ENCODE results near the gene KHDRBS2. TPM values are rescaled to one million over a fixed set of nuclear protein-coding genes. Genes with fewer than 3 reads are reported as not detected.
A peak's percentile ranks its signal among the peaks of the same experiment; 100 is the strongest.

The KHDRBS2 gene
- total RNA-seq, 1 experiment from 2014 or later = 2.7 TPM

DNA sequence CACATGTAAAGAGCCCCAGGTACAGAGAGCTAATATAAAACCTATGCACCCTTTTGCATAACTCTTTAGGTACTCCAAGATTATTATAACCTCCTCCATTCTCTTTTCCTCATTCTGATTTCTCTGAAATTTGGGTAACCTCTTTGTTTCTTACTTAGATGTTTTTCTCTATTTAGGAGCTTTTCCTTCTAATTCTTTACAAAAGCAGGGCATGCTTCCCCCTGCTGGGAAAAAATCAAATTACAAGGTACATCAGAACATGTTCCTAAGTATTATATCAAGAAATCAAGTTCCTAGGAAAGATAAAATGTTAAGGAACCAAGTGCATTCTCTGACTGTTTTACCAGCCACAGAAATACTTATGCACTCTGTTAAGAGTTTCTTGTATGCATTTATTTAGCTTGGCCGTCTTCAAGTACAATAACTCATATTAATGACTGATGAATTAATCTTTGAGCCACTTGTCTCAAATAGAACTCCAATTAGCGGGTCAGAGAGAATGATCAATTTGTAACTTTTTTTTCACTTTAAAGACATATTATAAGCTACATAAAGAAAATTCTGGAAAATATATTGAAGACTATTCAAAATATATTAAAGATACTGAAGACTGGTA, 2.1 kb downstream of the KHDRBS2 start:
- Histone ChIP-seq H3K4ac (ENCODE audit: low read depth, low read length) (no peak overlapping the region), H2BK20ac (ENCODE audit: low read depth, low read length, poor library complexity, severe bottlenecking) (no peak overlapping the region), H3K9me3 (ENCODE audit: control insufficient read depth, low read depth, low read length) (no peaks in the 10 kb centered on the region), H3K23ac (ENCODE audit: insufficient read length, low read depth, low read length) (no peak overlapping the region), H2BK5ac (ENCODE audit: insufficient read length, low read length) (no peak overlapping the region), H3K79me1 (ENCODE audit: insufficient read depth, low read depth, low read length, poor library complexity, severe bottlenecking) (no peaks in the 10 kb centered on the region), H2BK15ac (ENCODE audit: low read depth, low read length) (no peak overlapping the region), H3T11ph (ENCODE audit: low read length) (no peak overlapping the region), H4K91ac (ENCODE audit: insufficient read length, low read depth, low read length) (no peak overlapping the region), H3K18ac (ENCODE audit: insufficient read length, low read depth, low read length) (no peak overlapping the region), H3K4me2 (ENCODE audit: insufficient read depth, insufficient read length, low read length) (no peak overlapping the region), H4K20me1 (ENCODE audit: control insufficient read depth, insufficient read depth, insufficient read length) (no peaks in the 10 kb centered on the region), H3K27me3 (ENCODE audit: insufficient read depth, low read length) (no peaks in the 10 kb centered on the region; the same call in 1 of the 2 replicates), H3K79me2 (ENCODE audit: insufficient read depth, low read length) (peaks cover 5% of the 10 kb centered on the region; the same call in 1 of the 2 replicates), H3K27ac (ENCODE audit: insufficient read length, low read depth, low read length) (no peak overlapping the region), H3K23me2 (ENCODE audit: insufficient read length, low read depth, low read length, poor library complexity, severe bottlenecking) (peaks cover 5% of the 10 kb centered on the region), H2BK12ac (ENCODE audit: insufficient read length, low read depth, low read length) (no peak overlapping the region), H3K9ac (ENCODE audit: extremely low read depth, insufficient read length, low read length) (no peak overlapping the region), H4K5ac (ENCODE audit: insufficient read length, low read depth, low read length) (no peak overlapping the region), H2AFZ (ENCODE audit: low read length) (no peak overlapping the region), H2BK120ac (ENCODE audit: low read depth, low read length, poor library complexity, severe bottlenecking) (no peak overlapping the region), H4K8ac (replicated peaks; ENCODE audit: insufficient read length, low read depth, low read length) (no peak overlapping the region), H3K56ac (ENCODE audit: insufficient read length, low read depth, low read length) (no peak overlapping the region), H3K14ac (ENCODE audit: insufficient read depth, low read length) (no peak overlapping the region), H3K4me1 (ENCODE audit: insufficient read depth, low read length) (0 out of 2 replicates have a peak, but pooled peaks cover 2% of the 10 kb centered on the region), H2AK5ac (ENCODE audit: insufficient read length, low read length) (no peak overlapping the region)
- WGBS (ENCODE audit: extremely low coverage, insufficient read length, low lambda C conversion rate) = no CpG with 5 or more reads among the region's 2 CpGs
- Mint-ChIP-seq H3K4me1 (peaks cover 25 to 26% of the 10 kb centered on the region in 2 experiments), H3K36me3 (ENCODE audit: insufficient read depth in 1 of 3, low read depth in 3 of 3) (no peaks in the 10 kb centered on the region), H3K27me3 (ENCODE audit: low read depth) (peaks cover 34% of the 10 kb centered on the region), H3K4me3 (peak overlapping the region in 1 of 2 experiments; percentile 75; a peak in 3 of 5 replicates), H3K27ac (no peak overlapping the region), H3K9me3 (no peaks in the 10 kb centered on the region)
- TF ChIP-seq, protein P1, sequence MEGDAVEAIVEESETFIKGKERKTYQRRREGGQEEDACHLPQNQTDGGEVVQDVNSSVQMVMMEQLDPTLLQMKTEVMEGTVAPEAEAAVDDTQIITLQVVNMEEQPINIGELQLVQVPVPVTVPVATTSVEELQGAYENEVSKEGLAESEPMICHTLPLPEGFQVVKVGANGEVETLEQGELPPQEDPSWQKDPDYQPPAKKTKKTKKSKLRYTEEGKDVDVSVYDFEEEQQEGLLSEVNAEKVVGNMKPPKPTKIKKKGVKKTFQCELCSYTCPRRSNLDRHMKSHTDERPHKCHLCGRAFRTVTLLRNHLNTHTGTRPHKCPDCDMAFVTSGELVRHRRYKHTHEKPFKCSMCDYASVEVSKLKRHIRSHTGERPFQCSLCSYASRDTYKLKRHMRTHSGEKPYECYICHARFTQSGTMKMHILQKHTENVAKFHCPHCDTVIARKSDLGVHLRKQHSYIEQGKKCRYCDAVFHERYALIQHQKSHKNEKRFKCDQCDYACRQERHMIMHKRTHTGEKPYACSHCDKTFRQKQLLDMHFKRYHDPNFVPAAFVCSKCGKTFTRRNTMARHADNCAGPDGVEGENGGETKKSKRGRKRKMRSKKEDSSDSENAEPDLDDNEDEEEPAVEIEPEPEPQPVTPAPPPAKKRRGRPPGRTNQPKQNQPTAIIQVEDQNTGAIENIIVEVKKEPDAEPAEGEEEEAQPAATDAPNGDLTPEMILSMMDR (conservative IDR thresholded peaks at IDR 0.05) = peak; percentile 79
- no peak for DNase-seq

Measured in H9 (cell line).